ENCODE measurements around the gene BBS9. TPM values are rescaled to one million over a fixed set of nuclear protein-coding genes. Genes with fewer than 3 reads are reported as not detected.

BBS9 gene
- total RNA-seq, 1 experiment from 2014 or later = 9.4 TPM

DNA sequence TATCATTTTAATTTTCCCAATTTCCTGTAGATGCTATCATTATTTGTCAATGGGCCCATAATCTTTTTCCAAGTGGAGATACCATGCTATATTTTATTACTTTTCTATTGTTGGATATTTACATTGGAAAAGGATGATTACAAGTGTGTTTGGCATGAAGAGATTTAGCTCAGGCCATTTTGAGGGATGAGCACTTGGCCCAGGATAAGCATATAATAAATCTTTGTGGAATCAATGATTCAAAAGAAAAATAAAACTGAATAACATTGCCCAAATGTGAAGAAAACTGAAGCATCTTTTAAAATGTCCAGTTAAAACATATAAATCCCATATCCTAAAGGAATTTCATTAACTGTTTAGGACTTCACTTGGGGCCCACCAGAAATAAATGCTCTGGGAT, 515.1 kb downstream of the BBS9 start:
- H3K9me3 Mint-ChIP-seq (ENCODE audit: low read depth, unreplicated experiment) = no peaks in the 10 kb centered on the region
- peaks cover 3% of the 10 kb centered on the region for H3K27me3 Mint-ChIP-seq (ENCODE audit: unreplicated experiment)
- H3K4me1 Mint-ChIP-seq (ENCODE audit: low read depth, unreplicated experiment) = no peaks in the 10 kb centered on the region
- CTCF ChIA-PET = no interaction called here
- intact Hi-C loops (cut with micrococcal nuclease; ENCODE audit: unreplicated experiment) = no loop called here
- DNase-seq = no peak
- no peak overlapping the region for H3K27ac Mint-ChIP-seq (ENCODE audit: unreplicated experiment)
- no peak overlapping the region for H3K4me3 Mint-ChIP-seq (ENCODE audit: low read depth, unreplicated experiment)
- no peak for TF ChIP-seq CTCF (IDR thresholded peaks at IDR 0.05; ENCODE audit: unreplicated experiment)
- no TSS peak for BruUV-seq (replicated peaks)
- no peaks in the 10 kb centered on the region for H3K36me3 Mint-ChIP-seq (ENCODE audit: insufficient read depth, unreplicated experiment)

- intact Hi-C loops (cut with micrococcal nuclease; ENCODE audit: unreplicated experiment) = no loop called here
- Mint-ChIP-seq H3K9me3 (ENCODE audit: low read depth, unreplicated experiment) (no peaks in the 10 kb centered on the region), H3K4me3 (ENCODE audit: low read depth, unreplicated experiment) (no peak overlapping the region), H3K4me1 (ENCODE audit: low read depth, unreplicated experiment) (no peaks in the 10 kb centered on the region), H3K36me3 (ENCODE audit: insufficient read depth, unreplicated experiment) (no peaks in the 10 kb centered on the region), H3K27me3 (ENCODE audit: unreplicated experiment) (peaks cover 10% of the 10 kb centered on the region), H3K27ac (ENCODE audit: unreplicated experiment) (no peak overlapping the region)
- no TSS peak for BruUV-seq (replicated peaks)
- no peak for TF ChIP-seq CTCF (IDR thresholded peaks at IDR 0.05; ENCODE audit: unreplicated experiment)
- DNase-seq = no peak
- CTCF ChIA-PET = interaction anchor here (0.6 kb wide), 1 partner anchor 259 kb away, joined by 3 read pairs; no protein-coding TSS in a partner anchor
Observed at GRCh38 chr7:33645104-33645503, 515.7 kb downstream of the BBS9 start.

DNA sequence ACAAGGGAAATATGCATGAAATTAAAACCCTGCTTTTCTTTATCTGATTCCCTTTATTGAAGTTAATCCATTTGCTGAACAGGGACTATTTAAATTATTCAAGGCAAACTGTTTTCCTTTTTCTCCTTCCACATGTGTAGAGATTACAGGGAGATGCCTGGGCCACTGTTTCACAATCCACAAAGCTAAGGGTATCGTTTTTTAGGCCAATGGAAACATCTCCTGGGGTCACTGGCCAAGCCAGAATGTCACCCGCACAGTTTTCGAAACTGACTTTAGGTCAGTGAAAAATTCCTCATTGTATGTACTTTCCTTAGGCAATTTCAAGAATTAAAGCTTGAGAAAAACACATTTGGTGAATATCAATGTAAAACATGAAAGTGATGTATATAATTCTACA, 516.8 kb downstream of the BBS9 start:
- no peaks in the 10 kb centered on the region for H3K9me3 Mint-ChIP-seq (ENCODE audit: low read depth, unreplicated experiment)
- peaks cover 19% of the 10 kb centered on the region for H3K27me3 Mint-ChIP-seq (ENCODE audit: unreplicated experiment)
- no peak for TF ChIP-seq CTCF (IDR thresholded peaks at IDR 0.05; ENCODE audit: unreplicated experiment)
- intact Hi-C loops (cut with micrococcal nuclease; ENCODE audit: unreplicated experiment) = no loop called here
- CTCF ChIA-PET = no interaction called here
- no peak overlapping the region for H3K4me3 Mint-ChIP-seq (ENCODE audit: low read depth, unreplicated experiment)
- no peak for DNase-seq
- H3K36me3 Mint-ChIP-seq (ENCODE audit: insufficient read depth, unreplicated experiment) = no peaks in the 10 kb centered on the region
- BruUV-seq (replicated peaks) = no TSS peak
- H3K4me1 Mint-ChIP-seq (ENCODE audit: low read depth, unreplicated experiment) = no peaks in the 10 kb centered on the region
- no peak overlapping the region for H3K27ac Mint-ChIP-seq (ENCODE audit: unreplicated experiment)

DNA sequence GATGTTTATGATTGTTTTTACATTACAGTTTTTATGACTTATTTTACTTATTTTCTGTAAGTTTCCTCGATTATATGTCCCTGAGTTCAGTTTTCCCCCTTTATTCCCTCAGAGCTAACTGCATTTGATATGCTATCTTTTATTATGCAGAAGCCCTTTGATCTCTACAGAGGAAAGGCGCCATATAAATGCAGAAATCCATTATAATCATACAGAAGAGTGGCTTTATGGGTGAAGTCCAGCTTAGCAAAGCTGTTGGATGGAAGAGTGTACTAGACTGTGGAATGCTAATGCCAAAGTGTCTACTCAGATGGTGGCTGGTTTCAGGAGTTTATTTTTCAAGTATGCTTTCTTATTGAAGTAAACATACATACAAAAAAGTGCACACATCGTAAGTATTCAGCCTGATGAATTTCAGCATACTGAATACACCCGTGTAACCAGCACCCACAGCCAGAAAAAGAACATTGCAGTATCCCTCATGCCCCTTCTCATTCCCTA, 517.6 kb downstream of the BBS9 start:
- H3K4me3 Mint-ChIP-seq (ENCODE audit: low read depth, unreplicated experiment) = no peak overlapping the region
- BruUV-seq (replicated peaks) = no TSS peak
- peaks cover 27% of the 10 kb centered on the region for H3K27me3 Mint-ChIP-seq (ENCODE audit: unreplicated experiment)
- no peaks in the 10 kb centered on the region for H3K36me3 Mint-ChIP-seq (ENCODE audit: insufficient read depth, unreplicated experiment)
- intact Hi-C loops (cut with micrococcal nuclease; ENCODE audit: unreplicated experiment) = no loop called here
- DNase-seq = no peak
- no peak for TF ChIP-seq CTCF (IDR thresholded peaks at IDR 0.05; ENCODE audit: unreplicated experiment)
- H3K9me3 Mint-ChIP-seq (ENCODE audit: low read depth, unreplicated experiment) = no peaks in the 10 kb centered on the region
- no peaks in the 10 kb centered on the region for H3K4me1 Mint-ChIP-seq (ENCODE audit: low read depth, unreplicated experiment)
- no peak overlapping the region for H3K27ac Mint-ChIP-seq (ENCODE audit: unreplicated experiment)
- CTCF ChIA-PET = no interaction called here

Data from Calu3 (cell line).